SK-N-SH (cell line): Measurements from ENCODE around the gene PDLIM5. TPM values are rescaled to one million over a fixed set of nuclear protein-coding genes. Genes with fewer than 3 reads are reported as not detected.

Source experiments
- CTCF ChIA-PET: fragments of 300-600, 350-600 bp; formaldehyde crosslinking; extraction: SDS; loops from one replicate; lab custom pipeline; 2021; lab: Yijun Ruan, JAX
- POLR2A ChIA-PET: fragments of 350-600 bp; sonication (Branson Sonifier 250); formaldehyde crosslinking; extraction: SDS; loops from one replicate; lab custom pipeline; 2020; ENCODE audit warnings: antibody characterized with exemption, inconsistent platforms; lab: Yijun Ruan, JAX
- DNase-seq: peaks from one replicate; pipeline ENCODE4 v3.0.0; 2012
- H2AFZ ChIP-seq: fragments of 200-600 bp; sonication (generic); 2 replicates; pipeline ENCODE4 v1.8.1; 2016; ENCODE audit warnings: antibody characterized with exemption, mild to moderate bottlenecking, low read depth
- H3F3A ChIP-seq: fragments of 200-600 bp; sonication (generic); replicated peaks from 2 replicates; pipeline ENCODE3; 2016; ENCODE audit warnings: antibody characterized with exemption, mild to moderate bottlenecking; ENCODE audit not compliant: insufficient read depth
- H3K27ac ChIP-seq, 2 experiments: fragments of 200-500 bp in 1 of 2; fragments of 200-600 bp in 1 of 2; sonication (Bioruptor generic) in 1 of 2; sonication (generic), shearing (Covaris generic) in 1 of 2; 2 replicates each; pipeline versions ENCODE4 v1.5.1 to v1.6.1; 2014 to 2016; ENCODE audit warnings: low read depth in 2 of 2, inconsistent platforms in 1 of 2, low read length in 1 of 2, mild to moderate bottlenecking in 1 of 2, mixed read lengths in 1 of 2
- H3K27me3 ChIP-seq: fragments of 200-600 bp; sonication (generic), shearing (Covaris generic); 2 replicates; pipeline ENCODE4 v1.6.1; 2016; ENCODE audit warnings: mixed run types; ENCODE audit not compliant: insufficient read depth
- H3K36me3 ChIP-seq, 2 experiments: fragments of 200-500 bp in 1 of 2; fragments of 200-600 bp in 1 of 2; sonication (Bioruptor generic) in 1 of 2; sonication (generic) in 1 of 2; replicated peaks in 1 of 2; 2 replicates each; pipeline versions ENCODE3 to v1.5.1; 2014 to 2016; ENCODE audit warnings: low read length in 1 of 2, mild to moderate bottlenecking in 1 of 2; ENCODE audit not compliant: insufficient read depth in 2 of 2, control insufficient read depth in 1 of 2
- H3K4me1 ChIP-seq, 2 experiments: fragments of 200-500 bp in 1 of 2; fragments of 200-600 bp in 1 of 2; sonication (Bioruptor generic) in 1 of 2; sonication (generic), shearing (Covaris generic) in 1 of 2; 2 replicates each; pipeline versions ENCODE4 v1.5.1 to v1.6.1; 2014 to 2016; ENCODE audit warnings: low read depth in 1 of 2, low read length in 1 of 2, mixed run types in 1 of 2; ENCODE audit not compliant: insufficient read depth in 2 of 2, control insufficient read depth in 1 of 2
- H3K4me2 ChIP-seq: fragments of 200-600 bp; sonication (generic), shearing (Covaris generic); 2 replicates; pipeline ENCODE4 v1.6.1; 2017; ENCODE audit warnings: mixed run types
- H3K4me3 ChIP-seq, 2 experiments: fragments of 200-500 bp in 1 of 2; fragments of 200-600 bp in 1 of 2; sonication (Bioruptor generic) in 1 of 2; sonication (generic), shearing (Covaris generic) in 1 of 2; 2 replicates each; pipeline versions ENCODE4 v1.5.1 to v1.8.1; 2014 to 2016; ENCODE audit warnings: low read depth in 2 of 2, inconsistent platforms in 1 of 2, low read length in 1 of 2, mild to moderate bottlenecking in 1 of 2, mixed read lengths in 1 of 2, moderate library complexity in 1 of 2
- H3K79me2 ChIP-seq: fragments of 200-600 bp; sonication (generic); 2 replicates; pipeline ENCODE4 v1.8.1; 2017; ENCODE audit warnings: mild to moderate bottlenecking; ENCODE audit not compliant: insufficient read depth
- H3K9ac ChIP-seq: fragments of 200-600 bp; sonication (generic); 2 replicates; pipeline ENCODE4 v1.6.1; 2017; ENCODE audit warnings: mixed run types
- H3K9me2 ChIP-seq: fragments of 200-600 bp; sonication (generic); 2 replicates; pipeline ENCODE4 v1.6.1; 2017; ENCODE audit warnings: mixed run types
- H3K9me3 ChIP-seq: fragments of 200-600 bp; sonication (generic); 2 replicates; pipeline ENCODE4 v1.6.1; 2017; ENCODE audit warnings: mixed run types, mild to moderate bottlenecking, moderate library complexity
- H4K20me1 ChIP-seq: fragments of 200-600 bp; sonication (generic); 2 replicates; pipeline ENCODE4 v1.6.1; 2017; ENCODE audit warnings: mild to moderate bottlenecking, mixed run types; ENCODE audit not compliant: insufficient read depth
- CHD2 ChIP-seq: fragments of 150-350 bp; IDR thresholded peaks from 2 replicates; pipeline ENCODE4 v1.6.1; 2018; ENCODE audit warnings: low read length; ENCODE audit not compliant: partially characterized antibody
- CTCF ChIP-seq: fragments of 200-600 bp; sonication (generic); IDR thresholded peaks from 2 replicates; pipeline ENCODE4 v1.6.1; 2017; ENCODE audit warnings: antibody characterized with exemption, mild to moderate bottlenecking, moderate library complexity
- ELF1 ChIP-seq: IDR thresholded peaks from 2 replicates; pipeline ENCODE4 v1.4.0; 2012
- FOSL2 ChIP-seq: IDR thresholded peaks from 2 replicates; pipeline ENCODE4 v1.4.0; 2012; ENCODE audit warnings: low read depth, mild to moderate bottlenecking, moderate library complexity, borderline replicate concordance
- FOXJ3 ChIP-seq: sonication (generic); formaldehyde crosslinking; IDR thresholded peaks from 2 replicates; pipeline ENCODE4 v1.5.1; 2020; ENCODE audit warnings: mild to moderate bottlenecking, missing genetic modification reagents
- FOXM1 ChIP-seq: IDR thresholded peaks from 2 replicates; pipeline ENCODE4 v1.4.0; 2012; ENCODE audit warnings: low read depth, mild to moderate bottlenecking
- GATA2 ChIP-seq: sonication (generic); formaldehyde crosslinking; IDR thresholded peaks from 2 replicates; pipeline ENCODE4 v1.5.0; 2020; ENCODE audit warnings: mild to moderate bottlenecking, missing genetic modification reagents
- JUND ChIP-seq: IDR thresholded peaks from 2 replicates; pipeline ENCODE4 v1.4.0; 2012
- MAX ChIP-seq: IDR thresholded peaks from 2 replicates; pipeline ENCODE4 v1.4.0; 2012; ENCODE audit warnings: low read depth
- NFIC ChIP-seq: IDR thresholded peaks from 2 replicates; pipeline ENCODE4 v1.4.0; 2012; ENCODE audit warnings: borderline replicate concordance
- NRF1 ChIP-seq: IDR thresholded peaks from 2 replicates; pipeline ENCODE4 v1.6.1; 2012; ENCODE audit warnings: low read depth, mild to moderate bottlenecking, low read length
- POLR2AphosphoS5 ChIP-seq: IDR thresholded peaks from 2 replicates; pipeline ENCODE4 v1.6.1; 2012; ENCODE audit warnings: low read depth, low read length
- RAD21 ChIP-seq: IDR thresholded peaks from 2 replicates; pipeline ENCODE4 v1.6.1; 2012; ENCODE audit warnings: mild to moderate bottlenecking, low read length
- RCOR1 ChIP-seq: fragments of 150-350 bp; IDR thresholded peaks from 2 replicates; pipeline ENCODE4 v1.6.1; 2017; ENCODE audit warnings: antibody characterized with exemption, low read length
- RFX5 ChIP-seq: IDR thresholded peaks from 2 replicates; pipeline ENCODE4 v1.6.1; 2012; ENCODE audit warnings: mild to moderate bottlenecking, improper control_type of control experiment, low read length
- RXRA ChIP-seq: IDR thresholded peaks from 2 replicates; pipeline ENCODE4 v1.4.0; 2012; ENCODE audit warnings: low read depth, mild to moderate bottlenecking, borderline replicate concordance
- SIN3A ChIP-seq: IDR thresholded peaks from 2 replicates; pipeline ENCODE4 v1.6.1; 2012; ENCODE audit warnings: low read depth, mild to moderate bottlenecking, low read length, moderate library complexity, borderline replicate concordance
- SMC3 ChIP-seq: IDR thresholded peaks from 2 replicates; pipeline ENCODE4 v1.6.1; 2012; ENCODE audit warnings: low read depth, low read length, improper control_type of control experiment
- TCF12 ChIP-seq: IDR thresholded peaks from 2 replicates; pipeline ENCODE4 v1.4.0; 2012
- TEAD4 ChIP-seq: IDR thresholded peaks from 2 replicates; pipeline ENCODE4 v1.4.0; 2012; ENCODE audit warnings: mild to moderate bottlenecking, borderline replicate concordance; ENCODE audit not compliant: insufficient read depth
- USF1 ChIP-seq: IDR thresholded peaks from 2 replicates; pipeline ENCODE4 v1.4.0; 2012; ENCODE audit warnings: low read depth, borderline replicate concordance
- YY1 ChIP-seq: IDR thresholded peaks from 2 replicates; pipeline ENCODE4 v1.4.0; 2012; ENCODE audit warnings: low read depth, mild to moderate bottlenecking
- WGBS: methylation state at CpG from one replicate; pipeline ENCODE4 v1.1.6; 2017; ENCODE audit warnings: low lambda C conversion rate; 5-methylcytosine and 5-hydroxymethylcytosine counted together
- polyA plus RNA-seq, 3 experiments: library from polyadenylated mRNA; depleted of rRNA; stranded (reverse); fragments of >200 nt; gene quantifications; 2 replicates each; pipeline ENCODE4 v1.2.3, GENCODE V29; 2012
- TF ChIP-seq, protein P1 (sequence below): IDR thresholded peaks from 2 replicates; pipeline ENCODE4 v1.4.0; 2012; ENCODE audit warnings: low read depth, borderline replicate concordance

PDLIM5 gene
- polyA plus RNA-seq, 1 of the 3 experiments (the other 2 are of a cell fraction) = 36.7 TPM

DNA sequence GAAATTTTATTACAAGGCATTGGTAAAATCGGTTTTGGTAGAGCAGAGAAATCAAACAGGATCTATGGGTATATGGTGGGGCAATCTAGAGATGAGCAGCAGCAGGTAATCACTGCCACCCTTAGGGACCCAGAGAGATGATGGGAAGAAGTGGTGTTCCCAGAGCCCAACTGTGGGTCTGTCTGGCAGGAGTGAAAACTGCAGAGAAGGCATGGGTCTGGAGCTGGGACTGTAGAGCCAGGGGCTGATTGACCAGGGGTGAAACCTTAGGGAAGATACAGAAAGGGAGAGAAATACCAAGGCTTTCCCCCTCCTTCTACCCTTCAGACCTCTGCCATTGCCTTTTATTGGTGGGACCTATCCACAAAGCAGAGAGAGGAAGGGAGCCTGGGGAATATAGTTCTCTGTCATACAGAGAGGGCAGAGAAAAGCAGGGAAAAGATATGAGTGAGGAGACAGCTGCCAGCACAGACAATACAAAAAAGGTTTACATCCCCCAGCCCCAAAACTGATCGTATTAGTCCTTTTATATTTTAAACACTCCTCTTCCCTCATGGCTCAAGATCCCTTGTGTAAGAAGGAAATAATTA is 28.7 kb downstream of the PDLIM5 start:
- CTCF ChIA-PET = interaction anchor here (1.3 kb wide), 1 partner anchor 18 kb away, joined by 3 read pairs; no protein-coding TSS in a partner anchor
- peaks cover 12% of the 10 kb centered on the region for H4K20me1 ChIP-seq

GRCh38 chr4:94483895-94484294 is 32.2 kb downstream of the PDLIM5 start:
- no peak for DNase-seq
- Histone ChIP-seq H3F3A (peaks cover 8% of the 10 kb centered on the region), H3K4me2 (no peak overlapping the region), H3K4me3 (no peak overlapping the region), H3K9me2 (no peaks in the 10 kb centered on the region), H4K20me1 (peaks cover 12% of the 10 kb centered on the region), H3K27me3 (no peaks in the 10 kb centered on the region), H3K9ac (no peak overlapping the region), H2AFZ (no peak overlapping the region), H3K27ac (no peak overlapping the region), H3K79me2 (peaks cover 98% of the 10 kb centered on the region), H3K4me1 (peaks cover 5% of the 10 kb centered on the region in 2 experiments; a peak in 3 of 4 replicates), H3K36me3 (peaks cover 0 to 21% of the 10 kb centered on the region in 2 experiments), H3K9me3 (no peaks in the 10 kb centered on the region)
- 79% methylated on average over 4 of the region's 4 CpGs for WGBS
- POLR2A ChIA-PET = no interaction called here
- CTCF ChIA-PET = interaction anchor here (1.2 kb wide), 1 partner anchor 77 kb away, joined by 3 read pairs; no protein-coding TSS in a partner anchor
- TF ChIP-seq TEAD4 (no peak), RCOR1 (no peak), SMC3 (no peak), RAD21 (no peak), FOXM1 (no peak), USF1 (no peak), NFIC (no peak), FOXJ3 (CRISPR knock-in tag) (no peak), FOSL2 (no peak), CTCF (no peak), JUND (no peak), ELF1 (no peak)

More for the DNA sequence above, 28.7 kb downstream of the PDLIM5 start:
- no peak overlapping the region for H3K4me3 ChIP-seq
- peaks cover 0 to 17% of the 10 kb centered on the region in 2 experiments for H3K36me3 ChIP-seq
- no peaks in the 10 kb centered on the region for H3K9me3 ChIP-seq
- H3K27me3 ChIP-seq = no peaks in the 10 kb centered on the region
- peaks cover 97% of the 10 kb centered on the region for H3K79me2 ChIP-seq
- peak overlapping the region; percentile 32 to 35; a peak in 2 of 4 replicates for H3K27ac ChIP-seq
- H3F3A ChIP-seq = peaks cover 19% of the 10 kb centered on the region
- H3K4me1 ChIP-seq = peaks cover 5 to 6% of the 10 kb centered on the region in 2 experiments; a peak in 2 of 4 replicates
- no peaks in the 10 kb centered on the region for H3K9me2 ChIP-seq
- 83% methylated on average over 2 of the region's 2 CpGs for WGBS
- no peak overlapping the region for H2AFZ ChIP-seq
- TF ChIP-seq NRF1 = no peak
- TF ChIP-seq, protein P1, sequence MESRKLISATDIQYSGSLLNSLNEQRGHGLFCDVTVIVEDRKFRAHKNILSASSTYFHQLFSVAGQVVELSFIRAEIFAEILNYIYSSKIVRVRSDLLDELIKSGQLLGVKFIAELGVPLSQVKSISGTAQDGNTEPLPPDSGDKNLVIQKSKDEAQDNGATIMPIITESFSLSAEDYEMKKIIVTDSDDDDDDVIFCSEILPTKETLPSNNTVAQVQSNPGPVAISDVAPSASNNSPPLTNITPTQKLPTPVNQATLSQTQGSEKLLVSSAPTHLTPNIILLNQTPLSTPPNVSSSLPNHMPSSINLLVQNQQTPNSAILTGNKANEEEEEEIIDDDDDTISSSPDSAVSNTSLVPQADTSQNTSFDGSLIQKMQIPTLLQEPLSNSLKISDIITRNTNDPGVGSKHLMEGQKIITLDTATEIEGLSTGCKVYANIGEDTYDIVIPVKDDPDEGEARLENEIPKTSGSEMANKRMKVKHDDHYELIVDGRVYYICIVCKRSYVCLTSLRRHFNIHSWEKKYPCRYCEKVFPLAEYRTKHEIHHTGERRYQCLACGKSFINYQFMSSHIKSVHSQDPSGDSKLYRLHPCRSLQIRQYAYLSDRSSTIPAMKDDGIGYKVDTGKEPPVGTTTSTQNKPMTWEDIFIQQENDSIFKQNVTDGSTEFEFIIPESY = no peak
- no peak for TF ChIP-seq CHD2
- no peak for TF ChIP-seq USF1
- TF ChIP-seq NFIC = no peak
- TF ChIP-seq POLR2AphosphoS5 = no peak
- no peak for TF ChIP-seq FOXM1
- TF ChIP-seq TCF12 = no peak
- no peak for TF ChIP-seq GATA2 (CRISPR knock-in tag)
- no peak for TF ChIP-seq SIN3A
- TF ChIP-seq RCOR1 = no peak
- no peak for TF ChIP-seq RFX5
- no peak for TF ChIP-seq YY1
- no peak for TF ChIP-seq RXRA
- no peak for TF ChIP-seq MAX
- POLR2A ChIA-PET = no interaction called here
- DNase-seq = peak; percentile 22
- H3K4me2 ChIP-seq = peak overlapping the region; percentile 16; the same call in 1 of the 2 replicates
- no peak overlapping the region for H3K9ac ChIP-seq
